GM15510 (cell line): Measurements from ENCODE around the gene C14orf93.

Source experiments
- POLR2A ChIP-seq: IDR thresholded peaks from 3 replicates; pipeline ENCODE4 v1.6.1; 2011; ENCODE audit warnings: borderline replicate concordance; ENCODE audit not compliant: insufficient read length; ENCODE audit errors: extremely low read depth

C14orf93 gene

DNA sequence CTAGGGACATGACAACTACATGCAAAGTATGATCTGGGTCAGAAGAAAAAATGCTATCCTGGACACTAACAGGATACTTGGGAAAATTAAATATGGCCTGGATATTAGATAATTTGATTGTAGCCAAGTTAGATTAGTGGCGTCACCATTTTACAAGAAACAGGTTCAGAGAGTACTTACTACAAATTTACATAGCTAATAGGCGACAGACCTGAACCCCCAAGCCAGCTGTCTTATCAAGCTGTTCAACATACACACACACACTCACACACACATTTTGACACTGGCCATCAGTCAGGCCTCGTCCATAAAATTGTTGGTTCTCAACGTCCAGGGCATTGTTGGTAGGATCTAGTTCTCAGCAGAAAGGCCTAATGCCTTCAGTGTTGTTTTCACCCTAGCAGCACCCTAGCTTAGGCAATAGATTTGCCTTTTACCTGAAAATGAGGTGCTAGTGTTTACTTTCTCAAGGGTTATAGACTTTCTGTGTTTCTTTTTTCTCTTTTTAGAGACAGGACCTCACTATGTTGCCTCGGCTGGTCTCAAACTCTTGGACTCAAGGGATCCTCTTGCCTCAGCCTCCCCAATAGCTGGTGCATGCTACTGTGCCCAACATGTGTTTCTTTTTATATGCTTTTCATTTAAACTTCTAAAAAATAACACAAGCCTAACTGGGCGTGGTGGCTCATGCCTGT lies 3.3 kb upstream of the C14orf93 start:
- no peak for TF ChIP-seq POLR2A

DNA sequence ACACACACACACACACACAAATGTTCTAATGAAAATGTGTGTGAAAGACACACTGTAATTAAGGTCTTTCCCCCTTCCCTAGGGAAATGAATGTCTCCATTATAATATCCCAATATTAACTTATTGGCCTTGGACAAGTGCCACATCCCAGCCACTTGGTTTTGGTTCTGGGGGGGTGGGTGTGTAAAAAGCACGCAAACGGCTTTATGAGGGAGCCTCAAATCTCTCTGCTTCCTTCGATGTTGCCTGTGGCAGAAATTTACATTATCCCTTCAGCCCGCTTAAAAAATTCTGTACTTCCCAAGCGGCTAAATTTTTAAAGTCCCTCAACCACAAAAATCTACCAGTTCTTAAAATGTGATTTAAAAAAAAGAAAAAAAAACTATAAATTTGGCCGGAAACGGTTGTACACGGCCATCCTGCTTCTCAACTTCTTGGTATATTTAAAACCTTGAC lies 432 bp downstream of the C14orf93 start:
- no peak for TF ChIP-seq POLR2A

DNA sequence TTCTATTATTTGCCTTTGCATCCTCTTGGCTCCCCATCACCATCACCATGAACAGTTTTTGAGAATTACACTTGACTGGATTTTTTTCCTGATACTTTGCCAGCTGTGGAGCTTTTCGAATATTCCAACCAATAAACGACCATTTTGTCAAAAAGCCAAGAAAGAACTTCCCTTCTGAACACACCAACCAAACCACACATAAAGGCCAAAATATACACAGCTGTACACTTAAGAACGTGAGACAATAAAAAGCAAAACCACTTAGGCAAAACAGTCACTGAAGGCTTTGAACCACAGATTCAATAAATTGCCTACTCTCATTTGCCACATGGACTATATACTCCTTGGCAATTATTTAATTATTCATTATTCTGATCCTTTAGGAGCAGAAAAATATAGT lies 1.1 kb downstream of the C14orf93 start:
- TF ChIP-seq POLR2A, result no peak

DNA sequence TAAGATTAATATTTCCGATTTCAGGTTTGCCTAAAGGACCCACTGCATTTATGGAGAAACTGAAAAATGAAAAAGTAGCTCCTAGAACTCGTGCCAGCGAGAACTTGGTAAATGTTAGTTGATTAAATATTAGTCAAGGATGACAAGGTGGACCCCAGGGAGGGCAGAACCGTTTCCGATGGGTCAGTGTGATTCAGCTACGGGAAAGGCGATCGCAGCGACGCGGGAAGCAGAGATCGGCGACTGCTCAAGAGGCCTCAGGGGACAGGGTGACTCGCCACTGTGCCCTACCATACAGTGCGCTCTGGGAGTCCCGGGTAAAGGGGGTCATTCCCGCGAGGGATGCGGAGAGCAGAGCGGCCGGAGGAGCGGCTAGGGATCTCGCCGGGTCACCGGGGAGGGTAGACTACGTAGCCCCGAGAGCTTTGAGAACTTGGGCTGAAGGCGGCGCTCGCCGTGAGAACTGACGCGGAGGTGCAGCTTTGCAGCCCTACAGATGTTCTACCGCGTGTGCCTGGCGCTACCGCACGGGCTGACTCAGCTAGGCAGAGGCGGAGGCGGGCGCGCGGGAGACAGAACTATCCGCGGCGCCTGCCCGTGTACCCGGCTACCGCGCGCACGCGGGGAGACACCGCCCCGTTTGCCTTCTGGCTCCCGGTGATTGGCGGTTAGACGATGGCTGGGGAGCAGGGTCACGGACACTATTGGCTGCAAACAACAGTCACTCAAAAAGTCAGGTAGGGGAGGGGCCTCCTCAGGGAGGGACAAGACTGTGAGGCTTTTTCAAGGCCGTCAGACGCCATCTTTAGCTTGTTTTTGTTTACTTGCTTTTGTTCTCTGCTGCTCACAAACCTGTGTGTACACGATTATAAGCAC lies 3.2 kb downstream of the C14orf93 start:
- peak; percentile 96 for TF ChIP-seq POLR2A

DNA sequence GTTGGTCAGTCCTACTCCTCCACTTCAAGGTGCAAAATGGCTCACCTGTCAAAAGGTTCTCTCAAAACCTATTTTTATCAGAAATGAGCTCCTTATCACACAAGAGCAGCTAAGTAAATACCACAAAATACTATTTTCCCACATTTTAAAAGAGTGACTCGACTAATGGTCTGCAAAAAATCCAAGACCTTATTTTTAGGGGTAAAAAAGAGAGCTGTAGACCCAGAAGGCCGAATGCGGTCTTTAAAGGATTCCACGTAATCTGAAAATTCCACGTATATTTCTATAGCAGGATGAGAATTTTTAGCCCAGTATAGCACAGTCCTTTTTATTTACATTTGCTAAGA lies 3.8 kb downstream of the C14orf93 start:
- TF ChIP-seq POLR2A, result no peak

DNA sequence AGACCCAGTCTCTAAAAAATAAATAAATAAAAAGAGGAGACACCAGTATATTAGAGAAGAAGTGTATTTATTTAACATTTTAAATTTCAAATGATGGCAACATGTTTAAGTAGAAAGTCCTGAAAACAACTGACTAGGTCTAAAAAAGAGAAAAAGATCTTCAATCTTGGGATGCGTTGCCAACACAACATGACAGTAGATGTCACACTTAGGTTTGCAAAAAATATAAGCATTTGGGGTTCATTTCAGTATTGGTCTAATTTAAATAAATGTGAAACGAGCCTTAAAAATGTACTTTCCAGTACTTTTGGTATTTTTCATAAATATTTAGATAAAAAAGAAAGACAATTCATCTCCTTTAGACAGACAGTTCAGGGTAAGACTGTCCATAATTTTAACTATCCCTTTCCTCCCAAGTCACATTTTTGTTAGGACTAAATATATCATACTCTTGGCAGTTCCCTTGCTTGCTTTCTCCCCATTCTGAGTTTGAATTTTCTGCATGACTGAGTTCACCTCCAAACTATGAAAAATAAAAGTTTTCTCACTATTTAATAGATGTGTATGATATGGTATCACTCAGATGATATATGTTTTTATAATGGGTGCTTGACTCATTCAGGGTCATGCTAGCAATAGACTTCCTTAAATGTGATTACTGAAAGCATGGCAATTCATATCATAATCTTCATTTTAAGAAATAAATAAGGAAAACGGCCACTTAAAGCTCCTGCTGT lies 4.3 kb downstream of the C14orf93 start:
- no peak for TF ChIP-seq POLR2A

DNA sequence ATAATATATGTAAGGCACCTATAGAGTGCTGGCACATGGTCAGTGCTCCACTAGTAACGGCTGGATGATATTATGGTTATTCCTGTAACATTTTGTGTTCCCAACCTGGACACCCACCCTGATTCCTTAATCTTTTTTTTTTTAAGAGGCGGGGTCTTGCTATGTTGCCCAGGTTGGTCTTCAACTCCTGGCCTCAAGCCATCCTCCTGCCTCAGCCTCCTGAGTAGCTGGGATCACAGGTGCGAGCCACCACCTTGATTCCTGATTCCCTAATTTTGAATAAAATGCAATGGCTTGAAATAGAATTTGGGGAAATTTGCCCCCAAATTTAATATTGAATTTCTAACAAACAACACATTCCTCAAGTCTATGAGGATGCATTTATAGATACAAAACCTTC lies 7.4 kb downstream of the C14orf93 start:
- no peak for TF ChIP-seq POLR2A

DNA sequence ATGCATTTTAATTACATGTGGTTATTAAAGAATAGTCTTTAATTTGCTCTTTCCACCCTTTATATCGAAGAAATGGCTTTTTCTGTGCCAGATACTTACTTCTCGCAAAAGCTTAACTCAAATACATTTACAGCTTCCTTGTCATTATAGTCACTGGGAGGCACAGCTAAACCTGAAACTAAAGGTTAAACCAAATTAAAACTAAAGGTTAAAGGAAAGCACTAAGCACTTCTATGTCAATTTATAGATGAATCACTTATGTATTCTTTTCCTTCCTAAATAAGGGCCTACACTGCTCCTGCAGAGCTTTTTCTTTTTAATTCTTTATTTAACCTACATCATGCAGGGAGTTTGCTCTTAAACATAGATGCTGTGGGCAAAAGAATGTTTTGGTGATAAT lies 9.1 kb downstream of the C14orf93 start:
- TF ChIP-seq POLR2A, result no peak

DNA sequence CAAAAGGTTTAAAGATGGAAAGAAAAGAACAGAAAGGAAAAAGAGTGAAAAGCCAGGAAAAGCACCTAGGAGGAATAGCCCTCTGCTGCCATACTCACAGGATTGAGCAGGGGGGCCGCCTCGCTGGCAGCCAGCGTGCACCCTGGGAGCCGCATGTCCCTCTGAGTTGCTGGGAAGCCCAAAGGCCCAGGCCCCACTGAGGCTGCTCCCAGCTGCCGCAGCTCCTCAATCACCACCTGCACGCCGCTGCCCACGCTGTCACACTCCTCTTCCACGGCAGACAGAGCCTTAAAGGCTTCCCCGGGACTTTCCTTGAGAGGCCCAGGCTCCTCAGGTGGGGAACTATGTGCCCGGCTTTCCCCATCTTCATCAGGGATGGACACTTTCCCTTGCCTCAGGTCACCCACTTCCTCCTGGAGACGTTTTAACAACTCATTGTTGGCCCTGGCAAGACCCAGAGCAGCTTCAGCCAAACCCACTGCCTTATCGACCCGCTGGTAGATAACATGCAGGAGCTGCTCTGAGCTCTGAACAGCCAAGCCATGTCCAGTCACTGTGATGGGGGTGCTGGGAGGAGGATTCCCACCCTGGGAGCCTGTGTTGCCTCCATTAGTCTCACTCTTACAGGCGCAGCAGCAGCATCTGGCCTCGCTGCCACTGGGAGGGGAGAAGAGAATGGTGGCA lies 11.5 kb downstream of the C14orf93 start:
- TF ChIP-seq POLR2A, result no peak

DNA sequence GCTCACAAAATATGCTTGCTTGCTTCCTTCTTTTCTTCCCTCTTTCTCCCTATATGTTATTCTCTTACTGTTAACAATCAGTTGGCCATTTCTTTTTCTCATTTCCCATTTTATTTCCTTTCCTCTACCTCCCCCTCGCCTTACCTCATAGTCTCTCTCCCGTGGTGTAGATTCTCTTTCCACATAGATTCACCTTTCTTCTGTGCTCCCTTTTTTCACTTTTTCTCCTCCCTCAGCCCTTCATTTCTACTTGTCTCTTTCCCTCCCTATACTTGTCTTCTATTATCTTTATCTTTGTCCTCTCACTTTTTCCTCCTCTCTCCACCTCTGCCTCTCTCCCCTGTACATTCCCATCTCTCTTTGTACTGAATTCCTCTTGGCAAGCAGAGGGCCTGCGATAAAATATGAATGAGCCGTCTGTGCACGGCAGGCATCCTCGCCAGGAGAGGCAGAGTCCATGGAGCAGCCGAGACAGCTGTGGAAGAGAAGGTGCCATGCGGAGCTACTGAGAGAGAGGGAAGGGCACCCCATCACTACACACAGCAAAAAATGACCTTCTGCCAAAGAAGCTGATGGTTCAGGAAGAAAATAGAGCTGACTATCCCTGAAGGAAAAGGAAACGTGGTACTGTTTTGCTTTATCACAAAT lies 12.1 kb downstream of the C14orf93 start:
- TF ChIP-seq POLR2A, result no peak

DNA sequence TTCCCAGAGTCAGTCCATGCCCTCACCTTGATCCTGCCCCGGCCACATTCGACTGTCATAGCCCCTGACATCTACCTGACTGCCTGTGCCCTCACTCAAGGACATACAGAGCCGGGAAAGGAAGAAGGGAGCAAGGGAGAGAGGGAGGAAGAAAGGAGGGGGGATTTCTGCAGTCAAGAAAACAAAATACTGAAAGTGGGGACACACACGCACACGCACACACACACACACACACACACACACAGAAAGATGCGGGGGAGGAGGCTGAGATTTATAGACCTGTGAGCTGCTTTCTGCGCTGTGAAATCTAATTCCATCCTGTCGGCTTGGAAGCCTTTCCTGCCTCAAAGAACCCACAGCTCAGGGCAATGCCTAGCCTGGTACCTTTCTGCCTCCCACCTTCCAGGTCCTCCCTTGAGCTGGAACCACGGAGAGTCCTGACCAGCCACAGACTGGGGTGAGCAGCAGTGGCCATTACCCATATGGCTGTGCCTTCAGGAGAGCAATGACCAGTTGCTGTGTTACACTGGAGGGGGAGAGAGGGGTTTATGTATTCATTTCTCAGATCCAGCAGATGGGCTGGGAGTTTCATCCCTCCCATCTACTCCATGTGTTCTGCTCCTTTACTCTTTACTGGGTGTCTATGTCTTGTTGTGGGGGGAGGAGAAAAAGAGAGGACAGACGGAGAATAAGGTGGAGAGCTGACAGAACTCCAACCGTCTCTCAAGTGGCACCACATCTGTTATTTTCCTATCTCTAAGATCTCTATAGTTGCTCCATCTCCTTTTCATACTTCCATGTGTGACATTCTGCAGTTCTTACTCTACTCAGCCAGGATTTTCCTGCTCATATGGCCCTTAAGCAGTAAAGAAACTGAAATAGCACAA lies 12.9 kb downstream of the C14orf93 start:
- TF ChIP-seq POLR2A, result no peak

DNA sequence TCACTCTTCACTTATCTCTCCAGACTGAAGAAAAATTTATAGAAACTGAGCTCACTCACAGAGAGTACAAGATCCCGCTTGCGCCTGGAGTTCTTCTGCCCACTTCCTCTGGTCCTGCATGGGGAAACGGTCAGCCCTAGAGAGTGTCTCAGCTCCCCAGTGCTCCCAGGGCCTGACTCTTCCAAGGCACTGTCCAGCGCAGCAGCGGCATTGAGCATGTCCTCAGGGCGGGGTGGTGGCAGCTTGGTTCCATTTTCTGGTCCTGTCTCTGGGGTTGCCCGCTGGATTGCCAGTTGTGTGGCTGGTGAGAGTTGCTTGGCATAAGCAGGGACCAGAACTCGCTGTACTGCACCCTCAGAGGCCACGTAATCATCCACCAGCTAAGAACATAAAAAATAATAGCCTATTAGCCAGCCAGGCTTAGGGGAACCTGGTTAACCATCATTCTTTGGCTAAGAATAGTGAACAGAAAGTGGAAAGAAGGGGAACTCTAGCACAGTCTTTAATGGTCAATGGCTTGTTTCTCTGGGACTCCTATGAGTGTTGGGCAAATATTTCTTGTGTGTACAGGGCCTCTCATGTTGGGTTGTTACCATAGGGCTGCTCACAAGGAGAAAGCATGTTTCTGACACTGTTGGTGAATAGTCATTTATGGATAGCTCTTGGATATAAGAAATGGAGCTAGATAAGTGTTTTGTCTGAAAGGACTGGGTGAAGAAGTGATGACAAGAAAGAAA lies 13.9 kb downstream of the C14orf93 start:
- no peak for TF ChIP-seq POLR2A
